Measurements from ENCODE around the gene PDHA2. TPM values are rescaled to one million over a fixed set of nuclear protein-coding genes. Genes with fewer than 3 reads are reported as not detected.
"Not testable (repeated sequence)": the region's sequence is repeated elsewhere in the genome, so short reads cannot be mapped to it uniquely, and the experiment has no call there.

The PDHA2 gene
- polyA plus RNA-seq (ENCODE audit: insufficient read length in 3 of 3), result not detected
- long read RNA-seq, donor 1, result 0 reads
- long read RNA-seq, donor 2, partial matches to known transcripts, result 0 of 1 reads
- long read RNA-seq, donor 2, other reads (novel, unspliced or antisense), result 0 of 1 reads
- long read RNA-seq, donor 3, result 0 reads
- long read RNA-seq, donor 4, result 0 reads
- long read RNA-seq, donor 5, result 0 reads
- long read RNA-seq, donor 6, result 0 reads
- long read RNA-seq, donor 7, result 0 reads
- long read RNA-seq, donor 8, result 0 reads
- long read RNA-seq, donor 9, result 0 reads
- long read RNA-seq, donor 10, result 0 reads
- long read RNA-seq, donor 11, result 0 reads
- long read RNA-seq, donor 12, result 0 reads
- long read RNA-seq, donor 13, result 0 reads
- long read RNA-seq, donor 14, result 0 reads
- long read RNA-seq, donor 15, result 0 reads
- long read RNA-seq, donor 16, result 0 reads

- DNase-seq (ENCODE audit: extremely low read depth in 1 of 11, low read depth in 9 of 11, low spot score in 4 of 11), result no peak
These were observed at the start of gene PDHA2 for GRCh38 chr4:95839891-95840290. Gene PDHA2, plus strand, starts transcription at chr4:95840093. Its CDS starts 58 bp downstream, at chr4:95840151.

GRCh38 chr4:95798003-95798402 is 41.9 kb upstream of the PDHA2 start:
- DNase-seq (ENCODE audit: extremely low read depth in 1 of 11, low read depth in 9 of 11, low spot score in 4 of 11), result no peak

- DNase-seq (ENCODE audit: extremely low read depth in 1 of 11, low read depth in 9 of 11, low spot score in 4 of 11), result no peak
These were observed 41.2 kb upstream of the PDHA2 start for GRCh38 chr4:95798727-95799126.

GRCh38 chr4:95821867-95822266 is 18.0 kb upstream of the PDHA2 start:
- DNase-seq (ENCODE audit: extremely low read depth in 1 of 11, low read depth in 9 of 11, low spot score in 4 of 11), result no peak

- DNase-seq (ENCODE audit: extremely low read depth in 1 of 11, low read depth in 9 of 11, low spot score in 4 of 11), result no peak
These were observed 14.3 kb upstream of the PDHA2 start for GRCh38 chr4:95825546-95825945.

GRCh38 chr4:95830651-95831050 is 9.2 kb upstream of the PDHA2 start:
- no peak for DNase-seq (ENCODE audit: extremely low read depth in 1 of 11, low read depth in 9 of 11, low spot score in 4 of 11)

- DNase-seq (ENCODE audit: extremely low read depth in 1 of 11, low read depth in 9 of 11, low spot score in 4 of 11), result no peak
These were observed 8.7 kb upstream of the PDHA2 start for GRCh38 chr4:95831166-95831565.

- peak in 9 of 11 donors; percentile 3 to 48 (median 26) for DNase-seq (ENCODE audit: extremely low read depth in 1 of 11, low read depth in 9 of 11, low spot score in 4 of 11)
These were observed 6.1 kb upstream of the PDHA2 start for GRCh38 chr4:95833711-95834194.

- DNase-seq (ENCODE audit: extremely low read depth in 1 of 11, low read depth in 9 of 11, low spot score in 4 of 11), result peak in 9 of 11 donors; percentile 10 to 29 (median 18)
These were observed 4.2 kb upstream of the PDHA2 start for GRCh38 chr4:95835672-95836071.

GRCh38 chr4:95838192-95838591 is 1.7 kb upstream of the PDHA2 start:
- DNase-seq (ENCODE audit: extremely low read depth in 1 of 11, low read depth in 9 of 11, low spot score in 4 of 11), result no peak

GRCh38 chr4:95847908-95848460 is 8.1 kb downstream of the PDHA2 start:
- DNase-seq (ENCODE audit: extremely low read depth in 1 of 11, low read depth in 9 of 11, low spot score in 4 of 11), result no peak

- DNase-seq (ENCODE audit: extremely low read depth in 1 of 11, low read depth in 9 of 11, low spot score in 4 of 11), result no peak
These were observed 10.3 kb downstream of the PDHA2 start for GRCh38 chr4:95850161-95850560.

GRCh38 chr4:95857761-95858160 is 17.9 kb downstream of the PDHA2 start:
- DNase-seq (ENCODE audit: extremely low read depth in 1 of 11, low read depth in 9 of 11, low spot score in 4 of 11), result no peak

GRCh38 chr4:95867919-95868318 is 28.0 kb downstream of the PDHA2 start:
- peak in 1 of 11 donors; percentile 2 for DNase-seq (ENCODE audit: extremely low read depth in 1 of 11, low read depth in 9 of 11, low spot score in 4 of 11)

GRCh38 chr4:95869414-95869813 is 29.5 kb downstream of the PDHA2 start:
- not testable (repeated sequence) for DNase-seq (ENCODE audit: extremely low read depth in 1 of 11, low read depth in 9 of 11, low spot score in 4 of 11)

GRCh38 chr4:95869961-95870500 is 30.1 kb downstream of the PDHA2 start:
- no peak for DNase-seq (ENCODE audit: extremely low read depth in 1 of 11, low read depth in 9 of 11, low spot score in 4 of 11)

GRCh38 chr4:95877636-95878035 is 37.7 kb downstream of the PDHA2 start:
- DNase-seq (ENCODE audit: extremely low read depth in 1 of 11, low read depth in 9 of 11, low spot score in 4 of 11), result no peak

- DNase-seq (ENCODE audit: extremely low read depth in 1 of 11, low read depth in 9 of 11, low spot score in 4 of 11), result no peak
These were observed 47.7 kb downstream of the PDHA2 start for GRCh38 chr4:95887551-95887950.

- no peak for DNase-seq (ENCODE audit: extremely low read depth in 1 of 11, low read depth in 9 of 11, low spot score in 4 of 11)
These were observed 49.8 kb downstream of the PDHA2 start for GRCh38 chr4:95889662-95890061.
